Stimulated activated CD4-positive, alpha-beta T cell treated with anti-CD3 and anti-CD28 coated beads, Interleukin-15, amount 100 ng/mL, for 48 hours (primary cell): ENCODE measurements around the gene WDR27.

Source experiments
- DNase-seq, 2 donors: peaks; one replicate each; pipeline ENCODE4 v3.0.0-alpha.2; 2020; ENCODE audit warnings: low read depth in 2 of 2

WDR27 gene

DNA sequence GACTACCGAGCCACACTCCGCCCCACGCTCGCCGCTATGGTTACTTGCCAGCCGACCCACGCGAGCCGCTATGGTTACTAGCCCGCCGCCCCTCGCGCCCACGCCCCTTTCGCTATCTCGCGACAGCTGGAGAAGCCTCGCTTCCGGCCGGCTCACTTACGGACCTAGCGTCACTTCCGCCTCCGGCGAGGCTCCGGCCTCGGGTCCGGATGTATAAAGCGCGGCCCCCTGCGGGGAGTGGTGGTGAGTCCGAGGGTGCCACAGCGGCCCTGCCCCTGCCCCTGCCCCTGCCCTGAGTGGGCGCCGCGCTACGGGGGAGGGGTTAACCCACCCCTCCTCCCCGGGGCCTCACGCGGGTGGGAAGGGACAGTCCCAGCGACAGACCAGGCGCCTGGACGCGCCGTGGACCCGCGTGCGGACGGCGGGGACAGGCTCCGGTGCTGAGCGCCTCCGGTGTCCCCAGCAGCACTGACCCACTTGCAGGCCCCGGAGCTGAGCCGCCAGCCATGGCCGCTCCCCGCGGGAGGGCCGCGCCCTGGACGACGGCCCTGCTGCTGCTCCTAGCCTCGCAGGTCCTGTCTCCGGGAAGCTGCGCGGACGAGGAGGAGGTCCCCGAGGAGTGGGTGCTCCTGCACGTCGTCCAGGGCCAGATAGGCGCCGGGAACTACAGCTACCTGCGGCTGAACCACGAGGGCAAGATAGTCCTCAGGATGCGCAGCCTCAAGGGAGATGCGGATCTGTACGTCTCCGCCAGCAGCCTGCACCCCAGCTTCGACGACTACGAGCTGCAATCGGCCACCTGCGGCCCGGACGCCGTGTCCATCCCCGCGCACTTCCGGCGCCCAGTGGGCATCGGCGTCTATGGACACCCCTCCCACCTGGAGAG is at the start of gene WDR27, which contains the start of gene C6orf120:
Gene WDR27 (minus strand): TSS at position 76 of the 886 bp plus-strand sequence. CDS start 13,024 bp downstream, outside the sequence.
Gene C6orf120 (plus strand): TSS at position 173 of the 886 bp plus-strand sequence. CDS start 334 bp downstream, at position 507.
- DNase-seq = peak; percentile 98

DNA sequence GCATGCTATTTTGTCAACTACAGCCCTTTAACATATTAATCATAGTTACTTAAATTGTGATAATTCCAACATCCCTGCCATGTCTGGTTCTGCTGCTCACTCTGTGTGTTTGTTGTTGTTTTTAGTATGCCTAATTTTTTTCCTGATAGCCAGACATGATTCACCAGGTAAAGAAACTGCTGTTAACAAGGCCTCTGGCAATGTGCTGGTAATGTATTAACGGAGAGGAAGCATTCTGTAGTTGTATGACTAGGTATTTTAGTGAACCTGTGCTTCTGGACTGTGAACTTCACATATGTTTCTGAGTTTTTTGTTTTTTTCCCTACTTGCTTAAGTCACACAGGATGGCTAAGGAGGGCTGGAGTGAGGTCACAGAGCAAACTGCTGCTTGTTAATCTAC is 44.7 kb upstream of the WDR27 start:
- DNase-seq = no peak

DNA sequence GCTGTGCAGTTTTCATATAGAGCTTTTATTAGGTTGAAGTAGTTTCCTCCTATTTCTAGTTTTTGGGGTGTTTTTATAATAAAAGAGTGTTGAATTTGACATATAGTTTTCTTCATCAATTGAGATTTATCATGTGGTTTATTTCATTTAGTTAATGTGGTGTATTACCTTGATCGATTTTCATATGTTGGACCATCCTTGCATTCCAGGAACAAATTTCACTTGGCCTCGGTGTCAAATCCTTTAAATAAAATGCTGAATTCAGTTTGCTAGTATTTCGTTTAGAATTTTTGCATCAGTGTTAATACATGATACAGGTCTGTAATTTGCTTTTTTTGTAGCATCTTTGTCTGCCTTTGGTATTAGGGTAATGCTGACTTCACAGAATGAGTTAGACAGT is 43.6 kb upstream of the WDR27 start:
- DNase-seq = no peak

DNA sequence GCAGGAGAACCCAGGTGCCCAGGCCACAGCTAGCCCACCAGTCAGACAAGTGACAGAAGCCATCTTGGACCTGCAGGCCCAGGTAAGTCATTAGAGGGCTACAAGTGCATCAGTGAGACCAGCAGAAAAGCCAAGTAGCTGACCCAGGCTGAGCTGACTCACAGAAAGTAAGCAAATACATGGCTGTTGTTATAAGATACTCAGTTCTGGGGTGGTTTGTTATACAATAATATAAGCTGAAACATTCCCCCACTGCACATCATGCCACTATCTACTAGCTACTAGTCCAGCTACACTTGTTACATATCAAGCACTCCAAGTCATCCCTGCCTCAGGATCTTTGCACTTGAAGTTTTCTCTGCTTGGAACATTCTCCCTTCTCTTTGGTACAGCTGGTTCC is 39.5 kb upstream of the WDR27 start:
- DNase-seq = no peak

DNA sequence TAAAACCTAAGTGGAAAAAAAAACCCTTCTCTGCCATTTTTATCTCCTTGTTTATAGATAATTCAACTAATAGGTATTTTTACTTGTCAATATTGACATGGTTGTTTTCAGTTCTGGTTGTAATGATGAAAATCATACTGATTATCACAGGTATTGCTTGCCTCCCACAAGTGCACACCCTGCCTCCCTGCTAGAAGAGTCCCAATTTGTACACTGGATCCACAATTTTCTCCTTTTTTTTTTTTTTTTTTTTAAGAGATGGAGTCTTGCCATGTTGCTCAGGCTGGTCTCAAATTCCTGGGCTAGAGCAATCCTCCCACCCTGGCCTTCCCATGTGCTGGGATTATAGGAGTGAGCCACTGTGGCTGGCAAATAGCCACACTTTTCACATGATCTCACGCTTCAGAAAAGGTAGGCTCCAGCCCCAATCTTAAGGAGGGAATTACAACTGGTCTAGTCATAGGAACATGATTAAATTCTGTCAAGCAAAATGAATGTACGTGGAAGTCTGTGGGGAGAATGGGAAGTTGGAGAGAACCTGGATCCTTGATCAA is 37.2 kb upstream of the WDR27 start:
- DNase-seq = no peak

DNA sequence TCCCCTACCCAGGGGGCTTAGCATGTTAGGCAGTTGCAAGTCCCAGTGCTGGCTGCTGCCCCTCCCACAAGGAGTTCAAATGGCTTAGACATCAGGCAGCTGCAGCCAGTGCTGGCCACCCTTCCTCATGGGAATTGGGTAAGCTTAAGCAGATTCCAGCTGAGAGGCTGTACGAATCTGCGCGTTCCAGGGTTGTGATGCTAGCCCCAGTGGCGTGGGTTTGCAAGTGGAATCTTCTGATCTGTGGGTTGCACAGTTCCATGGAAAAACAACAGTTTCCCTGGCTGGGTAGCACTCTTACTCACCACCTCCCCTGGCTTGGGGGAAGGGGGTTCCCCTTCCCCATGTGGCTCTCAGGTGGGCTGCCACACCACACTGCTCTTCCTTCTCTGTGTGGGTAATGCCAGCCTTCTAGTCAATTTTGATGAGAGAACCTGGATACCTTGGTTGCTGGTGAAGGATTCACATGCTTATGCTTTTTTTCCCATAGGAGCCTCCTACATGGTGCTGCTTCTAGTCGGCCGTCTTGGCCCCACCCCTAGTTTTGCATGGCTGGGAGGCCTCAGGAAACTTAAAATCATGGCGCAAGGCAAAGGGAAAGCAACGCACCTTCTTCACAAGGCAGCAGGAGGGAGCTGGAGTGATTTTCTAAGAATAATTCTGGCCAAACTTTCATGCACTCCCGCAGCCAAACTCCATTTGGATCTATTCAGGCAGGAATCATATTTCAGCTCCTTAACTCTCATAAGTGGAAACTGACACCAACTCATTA is 36.6 kb upstream of the WDR27 start:
- DNase-seq = no peak

DNA sequence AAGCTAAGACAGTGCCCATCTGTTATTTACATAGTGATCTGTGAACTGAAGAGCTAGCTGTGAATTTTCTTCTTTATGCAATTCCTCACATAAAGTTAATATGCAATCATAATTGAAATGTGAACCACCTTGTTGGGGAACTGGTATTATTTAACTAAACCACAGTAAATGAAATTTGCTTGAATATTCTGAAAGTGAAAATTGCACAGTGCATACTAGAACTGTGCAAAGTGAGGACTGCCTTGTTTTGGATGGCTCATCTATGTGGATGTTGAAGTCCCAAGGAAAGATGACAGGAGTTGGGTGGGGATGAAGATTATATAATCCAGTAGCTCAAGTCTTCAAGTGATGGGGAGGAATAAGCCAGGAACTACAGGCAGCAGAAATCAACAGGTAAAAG is 28.1 kb upstream of the WDR27 start:
- no peak for DNase-seq

DNA sequence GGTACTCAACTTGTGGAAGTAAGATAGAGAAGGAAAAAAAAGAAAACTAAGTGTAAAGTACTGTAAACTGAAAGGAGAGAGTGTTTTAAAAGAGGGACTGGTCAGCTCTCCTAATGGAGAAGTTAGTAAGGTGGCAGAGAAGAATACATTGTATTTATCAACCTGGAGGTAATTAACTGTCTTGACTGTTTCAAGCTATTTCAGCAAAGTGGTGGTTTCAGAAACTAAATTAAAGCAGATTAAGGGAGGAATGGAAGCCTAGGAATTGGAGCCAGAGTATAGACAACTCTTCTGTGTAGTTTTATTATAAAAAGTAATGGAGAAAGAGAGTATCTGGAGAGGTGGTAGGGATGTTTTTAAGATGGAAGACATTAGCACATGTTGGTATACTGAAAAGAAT is 25.1 kb upstream of the WDR27 start:
- no peak for DNase-seq

DNA sequence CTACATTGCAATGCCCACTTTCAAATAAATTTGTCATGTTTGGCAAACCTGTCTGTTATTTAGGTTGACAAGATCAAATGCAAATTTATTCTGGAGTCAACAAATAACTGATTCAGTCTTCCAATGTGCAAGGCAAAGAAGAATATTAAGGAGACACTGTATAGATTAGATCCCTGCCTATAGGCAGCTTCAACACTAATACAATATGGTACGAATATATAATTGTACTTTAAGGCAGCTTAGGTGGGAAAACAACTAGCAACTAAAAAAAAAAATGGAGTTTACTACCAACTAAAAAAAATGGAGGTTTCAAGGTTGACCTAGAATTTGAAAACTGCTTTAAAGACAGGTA is 24.2 kb upstream of the WDR27 start:
- DNase-seq = no peak

DNA sequence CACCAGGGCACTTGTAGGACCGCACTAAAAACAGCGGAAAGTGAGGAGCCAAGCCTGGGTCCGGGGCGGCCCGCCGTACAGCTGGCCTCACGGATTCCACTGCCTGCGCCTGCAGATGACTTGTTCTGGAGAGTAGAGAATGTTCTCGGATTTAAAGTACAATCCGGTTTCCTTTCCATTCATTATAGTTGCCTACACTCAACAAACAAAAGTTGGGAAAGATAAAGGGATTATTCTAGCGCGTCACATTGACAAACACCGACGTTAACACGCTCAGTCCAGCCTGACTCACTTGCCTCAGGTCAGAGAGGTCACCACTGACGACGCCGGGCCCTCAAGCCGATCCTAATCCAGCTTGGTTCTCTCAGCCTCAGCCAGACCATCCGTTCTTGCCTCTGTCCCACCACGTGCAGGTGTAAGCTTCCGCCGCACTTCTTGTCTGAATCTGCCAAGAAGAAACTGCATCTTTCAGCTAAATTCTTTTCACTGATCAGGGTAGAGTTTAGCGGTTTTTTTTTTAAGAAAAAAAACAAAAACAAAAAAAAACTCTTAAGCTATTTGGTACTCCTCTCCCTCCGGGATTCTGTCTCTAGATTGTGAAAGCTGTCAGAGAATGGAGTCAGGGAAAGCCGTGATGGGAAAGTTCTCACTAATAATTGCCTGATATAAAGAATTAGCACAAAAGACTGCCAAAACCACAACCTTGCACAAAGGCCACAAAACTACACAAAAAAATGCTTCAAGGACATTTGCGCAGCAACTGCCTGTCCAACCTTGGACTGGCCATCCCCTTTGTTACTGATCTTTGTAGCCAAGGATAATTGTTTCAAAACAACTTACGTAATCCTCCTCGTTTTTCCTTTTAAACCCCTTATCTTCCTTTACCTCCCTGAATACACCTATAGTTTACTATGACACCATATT is 23.6 kb upstream of the WDR27 start:
- peak in 1 of 2 donors; percentile 23 for DNase-seq

DNA sequence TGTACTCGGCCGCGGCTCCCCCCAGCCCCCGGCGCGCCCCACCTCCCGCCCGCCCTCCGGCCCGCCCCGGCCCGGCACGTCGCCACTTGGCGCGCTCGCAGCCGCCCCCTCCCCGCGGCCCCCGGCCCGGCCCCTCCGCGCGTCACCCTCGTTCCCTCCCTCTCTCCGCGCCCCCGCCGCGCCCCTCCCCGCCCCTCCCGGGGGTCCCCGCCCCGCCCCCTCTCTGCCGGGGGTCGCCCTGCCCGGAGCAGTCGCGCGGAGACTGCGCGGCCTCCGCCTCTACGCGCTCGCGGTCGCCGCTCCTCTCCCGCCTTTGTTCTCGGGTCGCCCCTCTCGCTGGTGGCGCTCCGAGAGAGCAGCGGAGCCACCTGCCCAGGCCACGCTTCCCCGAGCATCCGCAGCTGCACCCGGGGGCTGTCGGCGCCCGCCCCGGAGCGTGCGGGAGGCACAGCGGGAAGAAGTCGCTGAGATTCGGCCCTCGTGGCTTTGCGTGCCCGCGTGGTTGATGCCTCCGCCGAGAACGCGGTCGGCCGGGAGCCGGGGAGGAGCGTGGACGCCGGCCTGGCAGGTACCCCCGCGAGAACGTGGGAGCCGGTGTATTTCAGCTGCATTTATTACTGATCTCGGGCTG is 22.8 kb upstream of the WDR27 start, which contains the start of gene PHF10:
Gene PHF10 (minus strand): TSS at position 7 of the 631 bp plus-strand sequence. CDS start 569 bp downstream, outside the sequence.
- peak in 1 of 2 donors; percentile 51 for DNase-seq

DNA sequence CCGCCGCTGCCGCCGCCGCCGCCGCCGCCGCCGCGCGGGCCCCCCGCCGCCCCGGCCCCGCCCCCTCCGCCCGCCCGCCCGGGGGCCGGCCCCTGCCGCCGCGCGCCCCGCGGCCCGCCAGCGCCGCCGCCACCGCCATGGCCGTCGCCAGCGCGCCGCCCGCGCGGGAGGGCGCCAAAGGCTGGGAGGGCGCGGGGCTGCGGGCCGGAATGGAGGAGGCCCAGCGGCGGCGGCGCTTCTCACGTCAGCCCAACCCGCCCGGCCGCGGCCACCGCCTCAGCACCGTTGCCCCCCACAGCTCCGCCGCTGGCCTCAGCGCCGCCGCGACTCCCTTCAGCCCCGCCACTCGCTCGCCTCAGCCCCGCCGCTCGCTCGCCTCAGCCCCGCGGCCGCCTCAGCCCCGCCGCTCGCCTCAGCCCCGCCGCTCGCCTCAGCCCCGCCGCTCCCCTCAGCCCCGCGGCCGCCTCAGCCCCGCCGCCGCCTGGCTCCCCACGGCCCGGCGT is 22.2 kb upstream of the WDR27 start:
- peak in 1 of 2 donors; percentile 19 for DNase-seq

DNA sequence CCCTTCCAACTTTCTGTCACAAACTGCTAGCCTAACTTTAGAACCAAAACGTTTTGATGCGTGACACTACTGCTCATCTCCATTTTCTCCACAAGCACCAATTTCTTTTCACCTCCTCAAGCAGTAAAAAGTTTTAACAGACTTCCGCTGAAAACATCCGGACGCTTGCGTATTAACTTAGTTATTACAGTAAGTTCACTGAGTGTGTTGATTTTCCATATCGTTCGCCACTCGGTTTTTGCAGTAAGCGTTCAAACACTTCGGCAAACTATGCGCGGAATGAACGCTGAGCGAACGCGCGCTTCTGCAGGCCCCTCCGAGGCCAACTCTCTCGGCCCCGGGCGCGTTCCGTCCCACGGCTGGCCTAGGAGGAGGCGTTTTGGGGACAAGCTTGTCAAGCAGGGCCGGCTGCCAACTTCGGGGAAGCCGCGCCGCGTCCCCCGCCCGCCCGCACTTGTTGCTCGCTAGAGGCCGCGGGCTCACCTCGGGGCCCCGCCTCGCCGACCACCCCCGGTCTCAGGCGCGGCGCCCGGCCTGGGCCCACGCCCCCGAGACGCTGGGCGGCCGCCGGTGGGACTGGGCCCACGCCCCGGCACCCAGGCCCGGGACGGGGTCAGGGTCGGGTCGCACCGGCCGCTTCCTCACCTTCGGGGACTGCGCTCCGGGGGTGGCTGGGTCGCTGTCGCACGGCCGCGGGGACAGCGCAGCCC is 21.5 kb upstream of the WDR27 start:
- DNase-seq = peak in 1 of 2 donors; percentile 40

DNA sequence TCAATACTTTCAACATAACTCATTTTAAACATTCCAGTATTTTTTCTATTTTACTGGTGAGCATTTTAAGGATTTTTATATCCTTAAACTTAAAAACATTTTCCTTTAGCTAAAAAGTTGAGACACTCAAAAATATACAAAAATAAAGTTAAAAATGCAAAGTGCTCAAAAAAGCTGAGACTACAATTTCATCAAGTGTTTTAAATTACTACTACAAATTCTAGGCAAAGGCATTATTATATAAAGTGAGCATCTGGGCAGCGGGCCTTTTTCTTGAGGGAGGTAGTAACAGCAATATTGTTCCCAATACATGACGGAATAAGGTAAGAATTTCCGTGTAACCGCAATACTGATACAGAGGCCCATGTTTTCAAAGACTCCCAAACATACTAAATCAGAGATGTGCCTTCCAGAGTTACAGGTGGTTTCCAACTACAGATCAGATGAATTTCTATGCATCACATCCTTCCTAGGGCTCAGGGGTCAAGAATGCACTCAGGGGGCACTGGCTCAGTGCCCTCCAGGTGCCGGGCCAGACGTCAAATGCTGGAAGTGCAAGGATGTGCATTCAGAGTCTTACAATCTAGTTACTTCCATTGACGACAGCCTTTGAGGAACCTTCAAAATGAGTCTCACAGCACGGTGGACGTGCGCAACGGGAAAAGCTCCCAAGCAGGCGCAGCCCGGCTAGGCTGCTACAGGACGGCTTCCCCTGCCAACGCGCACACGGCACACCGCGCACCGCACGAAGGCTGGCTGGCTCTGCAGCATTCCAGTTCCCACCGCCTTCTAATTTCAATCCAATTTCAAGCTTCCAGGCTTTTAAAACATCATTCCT is 20.8 kb upstream of the WDR27 start:
- DNase-seq = peak in 1 of 2 donors; percentile 13

DNA sequence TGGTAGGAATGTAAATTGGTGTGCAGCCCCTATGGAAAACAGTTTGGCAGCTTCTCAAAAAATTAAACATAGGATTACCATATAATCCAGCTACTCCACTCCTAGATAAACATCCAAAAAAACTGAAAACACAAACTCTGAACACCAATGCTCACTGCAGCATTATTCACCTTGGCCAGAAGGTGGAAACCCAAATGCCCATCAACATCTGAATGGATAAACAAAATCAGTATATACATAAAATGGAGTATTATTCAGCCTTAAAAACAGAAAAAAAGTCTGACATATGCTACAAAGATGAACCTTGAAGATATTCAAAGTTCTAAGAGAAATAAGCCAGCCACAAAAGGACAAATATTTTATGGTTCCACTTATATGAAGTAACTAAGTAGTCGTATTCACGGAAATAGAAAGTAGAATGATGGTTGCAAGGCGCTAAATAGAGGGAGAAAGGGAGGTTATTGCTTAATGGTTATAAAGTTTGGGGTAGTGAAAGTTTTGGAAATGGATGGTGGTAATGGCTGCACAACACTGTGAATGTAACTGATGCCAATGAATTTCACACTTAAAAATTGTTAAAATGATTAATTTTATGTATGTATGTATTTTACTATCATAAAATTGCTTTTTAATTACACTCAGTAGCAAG is 18.5 kb upstream of the WDR27 start:
- DNase-seq = no peak

DNA sequence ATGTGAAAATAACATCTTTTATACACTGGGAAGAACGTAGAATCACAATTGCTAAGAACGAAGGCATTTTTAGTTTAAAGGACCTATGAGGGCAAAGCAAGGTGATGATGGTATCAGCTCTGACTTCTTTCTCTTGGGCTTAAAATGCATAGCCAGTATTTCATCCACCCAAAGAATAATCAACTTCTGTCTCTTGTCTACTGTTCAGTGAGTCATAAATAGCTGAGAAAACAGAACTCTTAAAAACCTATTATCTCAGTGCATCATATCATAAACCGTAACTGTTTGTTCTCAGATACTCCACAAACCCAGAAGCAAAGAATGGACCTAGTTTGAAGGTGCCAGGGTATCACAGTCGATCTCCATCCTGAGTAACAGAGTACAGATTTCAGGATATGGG is 17.3 kb upstream of the WDR27 start:
- DNase-seq = no peak

DNA sequence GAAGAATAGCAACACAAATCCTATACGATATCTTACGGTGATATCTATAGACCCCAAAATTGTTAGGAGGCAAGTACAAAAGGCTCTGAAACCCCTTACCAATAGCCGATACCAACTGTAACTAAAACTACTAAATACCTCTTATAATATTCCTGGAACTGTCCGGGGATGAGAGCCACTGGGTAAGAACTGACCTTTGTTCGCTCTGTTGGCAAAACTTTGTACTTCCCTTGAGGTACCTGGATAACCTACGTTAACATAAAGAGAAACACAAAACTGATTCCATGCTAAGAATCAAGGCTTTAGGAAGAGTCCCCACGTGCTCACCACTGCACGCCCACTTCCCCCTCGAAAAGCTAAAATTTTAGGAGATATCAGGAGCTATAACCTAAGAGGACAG is 12.8 kb upstream of the WDR27 start:
- no peak for DNase-seq

DNA sequence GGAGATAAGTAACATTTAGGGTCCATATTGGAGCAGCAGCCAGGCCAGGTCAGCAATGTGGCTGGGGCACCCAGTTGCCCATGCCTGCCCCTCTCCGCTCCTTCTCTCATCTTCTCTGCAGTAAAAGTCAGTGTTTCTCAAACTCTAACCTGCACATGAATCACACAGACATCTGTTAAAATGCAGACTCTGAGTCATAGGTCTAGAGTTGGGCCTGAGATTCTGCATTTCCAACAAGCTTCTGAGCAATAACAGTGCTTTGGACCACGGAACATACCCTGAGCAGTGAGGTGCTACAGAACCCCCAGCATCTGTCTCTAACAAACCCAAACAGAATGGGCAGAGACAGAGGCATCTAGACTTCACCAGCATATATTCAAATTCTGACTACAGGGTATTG is 12.3 kb upstream of the WDR27 start:
- no peak for DNase-seq

DNA sequence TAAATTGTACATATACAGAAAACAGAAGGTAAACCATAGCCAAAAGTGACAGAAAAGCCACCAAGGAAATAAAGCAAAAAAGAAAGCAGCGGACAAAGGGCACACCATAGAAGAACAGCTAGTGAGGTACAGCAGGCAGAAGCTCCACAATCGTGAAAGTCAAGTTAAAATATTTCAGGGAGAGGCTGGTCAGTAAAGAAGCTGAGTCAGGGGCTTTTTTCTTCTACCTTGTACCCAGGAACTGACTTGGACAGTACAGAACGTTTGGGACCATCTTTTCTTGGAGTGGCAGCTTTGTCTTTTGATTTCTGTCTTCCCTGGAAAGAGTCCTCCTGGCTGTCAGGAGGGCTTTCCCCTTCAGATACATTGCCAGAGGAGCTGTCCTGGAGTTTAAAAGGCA is 8.2 kb upstream of the WDR27 start:
- no peak for DNase-seq
